Measurements from ENCODE around the gene PET117.
"Not testable (repeated sequence)": the region's sequence is repeated elsewhere in the genome, so short reads cannot be mapped to it uniquely, and the experiment has no call there.

PET117 gene

GRCh38 chr20:18165553-18165952, 27.9 kb downstream of the PET117 start:
- DNase-seq = no peak

DNA sequence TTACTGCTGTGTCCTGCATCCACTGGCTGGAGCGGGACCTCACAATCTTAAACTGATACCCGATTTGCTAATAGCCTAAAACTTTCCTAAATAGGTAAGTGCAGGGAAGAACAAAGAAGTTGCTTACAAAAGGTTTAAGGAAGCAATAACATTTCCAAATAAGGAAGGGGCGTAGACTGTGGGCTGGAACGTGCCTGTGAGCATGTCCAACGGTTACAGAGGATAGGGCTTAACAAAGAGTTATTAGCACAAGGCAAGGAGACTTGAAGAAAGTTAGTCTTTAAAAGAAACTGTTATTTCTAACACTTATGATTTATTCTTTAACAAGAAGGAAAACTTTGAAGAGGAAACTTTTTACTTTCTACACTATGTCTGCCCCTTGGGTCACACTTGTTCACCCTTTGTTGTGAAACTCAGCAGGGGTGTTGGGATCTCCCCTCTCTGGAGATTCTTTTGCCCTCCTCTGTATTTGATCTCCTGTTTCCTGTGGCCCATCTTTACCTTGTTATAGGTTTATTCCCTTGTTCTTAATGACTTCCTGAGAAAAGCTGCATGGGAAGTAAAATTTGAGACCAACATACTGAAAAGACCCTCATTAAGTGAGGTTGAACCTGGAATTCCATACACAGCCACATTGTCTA, 28.7 kb downstream of the PET117 start:
- no peak for DNase-seq

- DNase-seq = no peak
These were observed 29.3 kb downstream of the PET117 start for GRCh38 chr20:18166950-18167349.

- DNase-seq = no peak
These were observed 34.7 kb downstream of the PET117 start for GRCh38 chr20:18172379-18172778.

- DNase-seq = no peak
These were observed 37.4 kb downstream of the PET117 start for GRCh38 chr20:18174906-18175683.

GRCh38 chr20:18176318-18176785, 38.7 kb downstream of the PET117 start:
- DNase-seq = no peak

DNA sequence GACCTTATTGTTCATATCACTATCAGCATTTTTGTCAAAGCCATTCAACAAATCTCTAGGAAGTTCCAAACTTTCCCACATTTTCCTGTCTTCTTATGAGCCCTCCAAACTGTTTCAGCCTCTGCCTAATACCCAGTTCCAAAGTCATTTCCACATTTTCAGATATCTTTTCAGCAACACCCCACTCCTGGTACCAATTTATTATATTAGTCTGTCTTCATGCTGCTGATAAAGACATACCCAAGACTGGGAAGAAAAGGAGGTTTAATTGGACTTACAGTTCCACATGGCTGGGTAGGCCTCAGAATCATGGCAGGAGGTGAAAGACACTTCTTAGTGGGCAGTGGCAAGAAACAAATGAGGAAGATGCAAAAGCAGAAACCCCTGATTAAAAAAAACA, 42.7 kb downstream of the PET117 start:
- not testable (repeated sequence) for DNase-seq

- peak; percentile 61 for DNase-seq
These were observed 43.2 kb downstream of the PET117 start for GRCh38 chr20:18180815-18181214.

GRCh38 chr20:18187020-18187419, 49.4 kb downstream of the PET117 start:
- DNase-seq = no peak

DNA sequence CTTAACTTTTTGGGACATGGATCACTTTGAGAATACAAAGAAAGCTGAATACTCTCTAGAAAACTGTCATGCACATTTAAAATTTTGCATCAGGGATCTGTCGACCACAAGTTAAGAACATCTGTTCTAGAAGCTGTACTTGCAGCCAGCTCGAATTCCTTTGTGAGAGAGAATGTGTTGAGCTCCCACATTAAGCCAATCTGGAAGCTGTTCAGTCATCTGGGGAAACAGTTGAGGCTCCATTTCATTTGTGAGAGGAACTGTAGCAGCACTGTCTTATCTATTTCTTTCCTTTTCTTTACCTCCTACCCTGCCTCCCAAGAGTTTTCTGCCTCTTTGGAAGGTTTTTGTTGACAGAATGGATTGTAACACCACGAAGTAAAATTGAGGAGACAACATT, 50.8 kb downstream of the PET117 start:
- no peak for DNase-seq

- DNase-seq = no peak
These were observed 52.9 kb downstream of the PET117 start for GRCh38 chr20:18190338-18191233.

DNA sequence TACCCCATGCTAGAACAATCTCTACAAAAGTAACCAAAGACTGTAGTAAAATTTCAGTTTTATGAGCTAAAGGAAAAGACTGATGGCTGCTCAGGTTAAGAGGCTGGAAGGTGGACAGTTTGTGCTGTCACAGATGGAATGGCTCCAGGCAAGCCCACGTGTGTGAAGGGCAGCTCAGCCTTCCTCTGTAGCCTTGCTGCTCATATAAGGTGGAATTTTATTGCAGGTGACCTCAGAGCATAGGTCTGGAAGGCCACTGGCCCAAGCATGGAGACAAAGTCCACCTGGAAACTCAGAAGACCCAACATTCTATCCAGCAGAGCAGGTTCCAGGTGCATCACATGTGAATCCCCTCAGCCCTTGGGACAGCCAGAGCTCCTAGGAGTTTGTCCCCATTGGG, 53.6 kb downstream of the PET117 start:
- DNase-seq = no peak
